Thoracic aorta (tissue), 2 donors: ENCODE data around the gene SCP2. TPM values are rescaled to one million over a fixed set of nuclear protein-coding genes. Genes with fewer than 3 reads are reported as not detected.
A peak's percentile ranks its signal among the peaks of the same experiment; 100 is the strongest.

Source experiments
- ATAC-seq: fragments of 150-250 bp; one replicate; pipeline ENCODE4 v1.8.0; 2017; ENCODE audit warnings: low read depth; ENCODE audit not compliant: insufficient number of reproducible peaks, low FRiP score
- DNase-seq: peaks from one replicate; pipeline ENCODE4 v3.0.0-alpha.2; 2020; ENCODE audit warnings: low spot score
- H3K27ac ChIP-seq, 2 donors: fragments of 200-600 bp; sonication (generic); 1 replicate in 1 of 2; 2 replicates in 1 of 2; pipeline ENCODE4 v1.5.1; 2016; ENCODE audit warnings: mild to moderate bottlenecking in 2 of 2, moderate library complexity in 2 of 2
- H3K27me3 ChIP-seq: fragments of 200-600 bp; sonication (generic); replicated peaks from 2 replicates; pipeline ENCODE4 v1.6.0; 2016; ENCODE audit warnings: mild to moderate bottlenecking; ENCODE audit not compliant: insufficient read depth
- H3K36me3 ChIP-seq: fragments of 200-600 bp; sonication (generic); one replicate; pipeline ENCODE4 v1.5.1; 2016
- H3K4me1 ChIP-seq, 2 donors: fragments of 200-600 bp; sonication (generic); 1 replicate in 1 of 2; 2 replicates in 1 of 2; pipeline versions ENCODE4 v1.5.1 to v1.6.0; 2016; ENCODE audit warnings: low read depth in 2 of 2, mild to moderate bottlenecking in 1 of 2; ENCODE audit not compliant: control insufficient read depth in 1 of 2
- H3K4me3 ChIP-seq: fragments of 200-600 bp; sonication (generic); 2 replicates; pipeline ENCODE4 v1.5.1; 2016; ENCODE audit warnings: mild to moderate bottlenecking
- H3K9me3 ChIP-seq: fragments of 200-600 bp; sonication (generic); 2 replicates; pipeline ENCODE4 v1.5.1; 2016
- total RNA-seq, 2 donors: library from RNA; depleted of rRNA; stranded (reverse); fragments of >200 nt; gene quantifications; one replicate each; pipeline versions ENCODE4 v1.1.0 to v1.2.3, GENCODE V29; 2016
- TF ChIP-seq, protein P1 (sequence below): fragments of 200-600 bp; sonication (generic); IDR thresholded peaks from one replicate; pipeline ENCODE4 v1.5.1; 2019; ENCODE audit warnings: antibody characterized with exemption

Gene SCP2
- total RNA-seq, 2 donors from 2014 or later: 75.1 to 99.9 TPM

DNA sequence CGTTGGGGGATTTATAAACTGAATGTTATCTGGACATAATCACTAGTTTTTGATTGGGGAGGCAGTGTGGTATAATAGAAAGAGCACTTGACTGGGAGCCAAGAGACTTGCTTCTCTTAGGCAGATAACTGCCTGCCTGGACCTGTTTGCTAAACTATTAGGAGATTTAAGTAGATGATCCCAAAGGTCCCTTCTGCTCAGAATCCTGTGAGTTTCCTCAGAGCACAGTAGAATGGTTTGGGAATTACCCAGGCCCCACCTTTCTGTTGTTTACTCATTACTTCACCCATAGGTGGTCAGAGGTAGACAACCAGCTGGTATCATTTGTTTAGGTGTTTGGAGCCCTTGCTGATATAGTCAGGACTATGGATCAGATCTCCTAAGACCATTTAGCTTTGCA lies 124.6 kb downstream of the SCP2 start:
- H3K4me3 ChIP-seq: no peak overlapping the region
- H3K9me3 ChIP-seq: no peaks in the 10 kb centered on the region
- H3K27ac ChIP-seq: no peak overlapping the region
- no peaks in the 10 kb centered on the region for H3K27me3 ChIP-seq
- peaks cover 14% of the 10 kb centered on the region for H3K36me3 ChIP-seq
- no peak for ATAC-seq
- peaks cover 12 to 41% of the 10 kb centered on the region in 2 donors for H3K4me1 ChIP-seq
- TF ChIP-seq, protein P1, sequence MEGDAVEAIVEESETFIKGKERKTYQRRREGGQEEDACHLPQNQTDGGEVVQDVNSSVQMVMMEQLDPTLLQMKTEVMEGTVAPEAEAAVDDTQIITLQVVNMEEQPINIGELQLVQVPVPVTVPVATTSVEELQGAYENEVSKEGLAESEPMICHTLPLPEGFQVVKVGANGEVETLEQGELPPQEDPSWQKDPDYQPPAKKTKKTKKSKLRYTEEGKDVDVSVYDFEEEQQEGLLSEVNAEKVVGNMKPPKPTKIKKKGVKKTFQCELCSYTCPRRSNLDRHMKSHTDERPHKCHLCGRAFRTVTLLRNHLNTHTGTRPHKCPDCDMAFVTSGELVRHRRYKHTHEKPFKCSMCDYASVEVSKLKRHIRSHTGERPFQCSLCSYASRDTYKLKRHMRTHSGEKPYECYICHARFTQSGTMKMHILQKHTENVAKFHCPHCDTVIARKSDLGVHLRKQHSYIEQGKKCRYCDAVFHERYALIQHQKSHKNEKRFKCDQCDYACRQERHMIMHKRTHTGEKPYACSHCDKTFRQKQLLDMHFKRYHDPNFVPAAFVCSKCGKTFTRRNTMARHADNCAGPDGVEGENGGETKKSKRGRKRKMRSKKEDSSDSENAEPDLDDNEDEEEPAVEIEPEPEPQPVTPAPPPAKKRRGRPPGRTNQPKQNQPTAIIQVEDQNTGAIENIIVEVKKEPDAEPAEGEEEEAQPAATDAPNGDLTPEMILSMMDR: no peak
- no peak for DNase-seq

DNA sequence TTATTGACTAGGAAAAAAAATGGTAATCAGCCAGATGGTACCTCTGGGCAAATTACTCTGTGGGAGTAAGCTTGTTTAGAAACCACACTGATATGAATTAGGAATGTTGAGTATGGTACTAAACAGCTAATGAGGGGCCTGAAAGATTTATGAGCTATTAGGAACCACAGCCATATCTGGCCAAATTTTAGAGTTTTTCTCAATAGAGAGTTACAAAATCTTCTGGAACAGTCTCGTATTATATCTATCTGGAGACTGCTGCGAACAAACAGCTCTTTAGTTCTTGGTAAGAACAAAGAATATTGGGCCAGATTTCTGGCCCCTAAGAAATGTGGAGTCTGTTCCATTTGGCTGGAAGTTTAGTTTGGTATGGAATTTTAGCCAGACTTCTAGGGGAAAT lies 130.1 kb downstream of the SCP2 start:
- no peak for ATAC-seq
- Histone ChIP-seq H3K4me1 (peaks cover 0 to 17% of the 10 kb centered on the region in 2 donors), H3K9me3 (no peaks in the 10 kb centered on the region), H3K36me3 (peaks cover 10% of the 10 kb centered on the region), H3K4me3 (no peak overlapping the region), H3K27ac (no peak overlapping the region), H3K27me3 (no peaks in the 10 kb centered on the region)
- TF ChIP-seq, protein P1: no peak
- DNase-seq: no peak

DNA sequence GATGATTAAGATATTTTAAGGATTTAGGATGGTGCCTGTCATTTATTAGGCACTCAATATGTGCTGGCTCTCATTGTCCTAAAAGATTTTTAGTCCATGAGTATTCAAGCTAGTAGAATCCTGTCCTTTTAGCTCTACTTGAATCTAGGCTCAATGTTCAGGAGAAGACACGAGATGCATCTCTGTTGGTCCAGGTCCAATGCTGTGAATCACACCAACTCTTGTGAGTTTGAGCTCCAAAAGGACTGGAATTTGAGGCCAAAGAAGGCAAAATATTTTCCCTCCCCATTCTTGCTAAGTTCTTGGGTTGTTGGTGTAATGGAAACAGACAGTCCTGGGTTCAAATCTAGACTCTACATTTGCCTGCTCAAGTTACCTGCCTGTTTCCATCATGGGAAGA lies 133.5 kb downstream of the SCP2 start:
- ATAC-seq (no peak), DNase-seq (no peak)
- Histone ChIP-seq H3K4me1 (peaks cover 0 to 28% of the 10 kb centered on the region in 2 donors), H3K9me3 (no peaks in the 10 kb centered on the region), H3K27ac (no peak overlapping the region), H3K27me3 (no peaks in the 10 kb centered on the region), H3K4me3 (no peak overlapping the region), H3K36me3 (no peaks in the 10 kb centered on the region)
- TF ChIP-seq, protein P1: no peak

DNA sequence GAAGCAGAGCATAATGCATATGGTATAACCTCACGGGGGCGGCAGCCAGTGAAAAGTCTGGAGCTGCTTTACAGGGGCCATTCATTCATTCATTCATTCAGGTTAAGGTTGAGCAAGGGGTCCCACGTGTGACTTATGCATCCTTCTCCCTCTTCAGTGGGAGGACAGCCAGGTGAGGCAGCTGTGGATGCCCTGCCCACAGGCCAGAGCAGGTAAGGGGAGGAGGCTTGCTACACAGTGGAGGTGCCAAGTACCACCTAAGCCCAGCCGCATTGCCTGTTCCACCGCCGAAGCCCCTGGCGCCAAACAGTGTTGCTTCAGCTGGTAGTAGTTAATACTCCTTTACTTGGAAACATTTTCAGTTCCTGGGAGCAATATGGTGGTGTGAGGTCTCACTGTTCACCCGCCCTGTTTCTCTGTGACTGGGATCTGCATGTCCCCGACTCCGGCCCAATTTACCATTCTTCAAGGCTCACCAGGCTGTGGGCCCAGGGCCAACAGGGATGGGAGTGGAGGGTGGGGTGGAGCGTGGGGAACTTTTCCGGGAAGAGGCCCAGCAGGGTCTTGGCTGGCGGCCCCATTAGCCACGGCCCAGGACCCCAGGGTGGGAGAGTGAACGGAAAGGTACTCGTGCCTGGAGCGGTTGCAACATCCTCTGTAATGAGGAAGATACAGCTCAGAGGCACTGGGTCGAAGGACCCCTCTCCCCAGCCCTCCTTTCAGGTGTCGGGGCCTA lies 134.2 kb downstream of the SCP2 start:
- TF ChIP-seq, protein P1: no peak
- no peak overlapping the region for H3K27ac ChIP-seq
- no peaks in the 10 kb centered on the region for H3K9me3 ChIP-seq
- H3K4me3 ChIP-seq: peak overlapping the region; percentile 79
- no peaks in the 10 kb centered on the region for H3K36me3 ChIP-seq
- H3K4me1 ChIP-seq: peaks cover 0 to 28% of the 10 kb centered on the region in 2 donors
- ATAC-seq: no peak
- H3K27me3 ChIP-seq: no peaks in the 10 kb centered on the region
- no peak for DNase-seq

DNA sequence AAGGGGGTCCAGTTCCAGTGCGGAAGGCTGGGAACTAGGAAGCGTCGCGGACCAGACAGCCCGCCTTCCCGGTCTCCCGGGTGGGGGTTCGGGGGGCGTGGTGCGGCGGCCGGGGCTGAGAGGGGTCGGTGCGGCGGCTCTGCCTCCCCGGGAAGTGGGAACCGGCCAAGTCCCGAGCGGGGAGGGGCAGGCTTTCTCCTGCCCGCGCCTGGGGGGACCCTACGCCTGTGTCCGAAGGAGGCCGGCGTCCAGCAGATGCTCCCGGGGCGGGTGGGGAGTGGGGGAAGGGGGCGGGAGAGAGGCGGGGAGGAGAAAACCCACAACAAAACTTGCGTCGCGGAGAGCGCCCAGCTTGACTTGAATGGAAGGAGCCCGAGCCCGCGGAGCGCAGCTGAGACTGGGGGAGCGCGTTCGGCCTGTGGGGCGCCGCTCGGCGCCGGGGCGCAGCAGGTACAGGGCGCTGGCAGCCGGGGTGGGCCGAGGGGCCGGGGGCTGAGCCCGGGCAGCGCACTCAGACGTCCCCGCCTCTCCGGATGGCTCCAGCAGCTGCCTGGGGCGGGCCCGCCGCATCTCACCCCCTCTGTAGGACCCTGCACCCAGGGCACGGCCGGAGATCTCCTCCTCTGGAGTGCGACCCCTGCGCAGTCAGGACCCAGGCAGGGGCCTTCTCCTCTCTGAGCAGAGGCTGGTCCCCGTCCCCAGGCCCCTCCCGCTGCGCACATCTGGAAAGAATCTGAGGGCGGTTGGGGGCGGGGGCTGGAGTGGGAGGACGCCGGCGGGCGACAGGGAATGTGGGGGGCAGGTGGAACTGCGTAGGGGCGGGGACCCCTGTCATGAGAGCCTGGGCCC lies 135.0 kb downstream of the SCP2 start, which contains the start of gene PODN:
PODN (plus strand) TSS at position 355 of the 849 bp plus-strand sequence. CDS start 7,643 bp downstream, outside the sequence.
- DNase-seq (no peak), ATAC-seq (no peak)
- Histone ChIP-seq H3K4me3 (peak within 1 kb of the TSS; percentile 79), H3K27ac (no peak within 1 kb of the TSS), H3K36me3 (no peaks in the 10 kb centered on the region), H3K9me3 (no peaks in the 10 kb centered on the region), H3K27me3 (no peaks in the 10 kb centered on the region), H3K4me1 (peaks cover 0 to 28% of the 10 kb centered on the region in 2 donors)
- TF ChIP-seq, protein P1: no peak
